Erythroblast (primary cell): ENCODE measurements around the gene ZBTB5.
"Not testable (repeated sequence)": the region's sequence is repeated elsewhere in the genome, so short reads cannot be mapped to it uniquely, and the experiment has no call there.

Experiments used
- DNase-seq, 2 experiments: peaks; one replicate each; lab custom pipeline; 2025; lab: John Stamatoyannopoulos, UW
- GATA1 ChIP-seq: IDR thresholded peaks from 2 replicates; pipeline ENCODE4 v1.6.1; 2011; ENCODE audit warnings: low read depth, mild to moderate bottlenecking, control low read depth, low read length, moderate library complexity
- POLR2A ChIP-seq: IDR thresholded peaks from 2 replicates; pipeline ENCODE4 v1.6.1; 2011; ENCODE audit warnings: mild to moderate bottlenecking, low read length

Gene ZBTB5

DNA sequence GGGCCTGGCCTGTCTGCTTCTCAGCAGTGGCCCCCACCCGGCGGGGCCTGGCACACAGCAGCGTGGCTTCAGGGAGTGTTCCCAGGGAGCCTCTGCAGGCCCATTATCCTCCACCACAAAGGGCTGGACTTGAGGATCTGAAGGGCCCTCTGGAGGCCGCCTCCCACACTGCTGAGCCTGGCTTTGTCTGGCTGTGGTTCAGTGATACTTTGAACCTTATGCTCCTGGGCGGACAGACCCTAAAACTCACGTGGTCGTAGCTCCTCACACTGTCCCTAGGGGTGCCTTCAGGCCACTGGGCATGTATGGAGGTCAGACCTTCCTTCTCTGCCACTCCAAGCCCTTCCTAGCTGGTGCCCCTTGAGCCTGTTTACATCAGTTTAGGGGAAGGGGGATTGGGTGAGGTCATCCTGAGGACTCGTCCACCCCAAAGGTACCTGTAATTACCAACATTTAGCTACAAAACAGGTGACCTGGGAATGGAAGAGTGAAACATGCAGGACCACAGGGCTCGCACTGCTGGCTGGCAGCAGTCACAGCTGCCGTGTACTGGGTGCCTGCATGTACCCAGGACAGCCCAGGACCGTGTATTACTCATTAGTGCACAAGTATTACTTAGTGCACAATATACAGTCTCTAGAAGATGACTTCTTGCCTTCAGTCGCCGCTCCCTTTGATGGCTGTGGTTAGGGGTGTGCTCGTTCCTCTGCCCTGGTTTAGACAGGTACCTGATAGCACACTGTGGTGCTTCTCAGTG lies 34.2 kb downstream of the ZBTB5 start:
- no peak for DNase-seq
- TF ChIP-seq GATA1 = no peak
- no peak for TF ChIP-seq POLR2A

DNA sequence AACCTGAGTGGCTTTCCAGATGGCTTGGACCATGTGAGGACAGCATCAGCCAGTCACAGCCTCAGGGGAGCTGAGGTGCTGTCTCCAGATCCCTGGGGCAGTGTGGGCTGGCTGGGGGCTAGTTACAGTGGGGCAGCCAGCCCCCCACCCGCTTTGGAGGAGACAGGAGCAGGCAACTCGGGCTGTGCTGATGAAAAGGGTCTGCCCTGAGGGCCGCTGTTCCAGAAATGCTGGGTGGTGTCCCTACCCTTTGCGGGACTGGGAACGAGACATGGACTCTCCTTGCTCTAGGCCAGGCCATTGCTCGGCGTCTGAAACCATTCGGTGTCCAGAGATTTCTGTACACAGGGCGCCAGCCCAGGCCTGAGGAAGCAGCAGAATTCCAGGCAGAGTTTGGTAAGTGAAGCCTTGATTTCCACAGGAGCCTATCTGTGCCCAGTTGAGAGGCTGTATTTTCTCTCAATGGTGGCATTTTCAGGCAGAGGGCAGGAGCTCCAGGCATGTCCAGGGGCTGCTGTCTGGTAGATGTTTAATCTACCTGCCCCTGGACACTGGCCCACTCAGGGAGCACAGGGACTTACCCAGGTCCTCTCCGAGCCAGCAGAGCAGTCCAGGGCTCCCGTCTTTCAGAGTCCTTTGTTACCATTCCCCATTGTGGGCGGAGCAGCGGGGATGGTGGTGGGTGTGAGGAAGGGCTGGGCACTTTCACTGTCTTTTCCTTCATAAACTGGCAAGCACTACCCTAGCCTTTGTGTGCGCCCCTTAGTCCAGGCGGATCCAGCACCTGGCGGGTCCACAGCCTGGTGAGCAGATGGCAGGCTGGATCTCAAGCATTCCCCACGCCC lies 35.6 kb downstream of the ZBTB5 start:
- no peak for DNase-seq
- no peak for TF ChIP-seq GATA1
- peak; percentile 29 for TF ChIP-seq POLR2A

DNA sequence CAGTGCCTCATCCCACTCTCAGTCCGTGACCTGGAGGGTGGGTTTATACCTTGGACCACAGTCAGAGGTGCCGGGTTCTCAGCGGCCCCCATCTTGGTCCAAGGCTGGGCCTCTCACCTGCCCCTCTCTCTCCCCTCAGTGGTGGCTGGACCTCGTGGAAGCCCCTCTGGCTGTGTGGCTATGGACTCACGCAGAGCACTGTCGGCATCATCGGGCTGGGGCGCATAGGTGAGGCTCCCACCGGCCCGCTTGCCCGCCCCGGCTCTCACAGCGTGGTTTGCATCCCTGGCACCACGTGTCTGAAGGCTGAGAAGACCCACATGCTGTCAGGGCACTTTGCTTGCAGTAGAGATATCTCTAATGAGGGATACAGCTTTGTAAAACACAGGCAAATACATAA lies 36.9 kb downstream of the ZBTB5 start:
- no peak for TF ChIP-seq GATA1
- TF ChIP-seq POLR2A = no peak
- DNase-seq = no peak

DNA sequence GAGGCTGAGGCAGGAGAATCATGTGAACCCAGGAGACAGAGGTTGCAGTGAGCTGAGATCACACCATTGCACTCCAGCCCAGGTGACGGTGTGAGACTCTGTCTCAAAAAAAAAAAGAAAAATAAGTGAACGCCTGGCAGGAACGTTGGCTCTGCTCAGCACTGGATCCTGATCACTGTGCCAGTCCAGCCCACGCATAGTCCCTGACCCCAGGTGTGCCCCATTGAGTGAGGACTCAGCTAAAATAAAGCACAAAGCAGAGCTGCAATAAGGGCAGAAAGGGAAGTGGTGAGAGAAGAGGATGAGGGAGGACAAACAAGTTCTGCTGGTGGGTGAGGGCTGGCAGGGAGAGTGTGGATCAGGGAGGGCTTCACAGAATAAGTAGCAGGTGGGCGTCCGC lies 38.4 kb downstream of the ZBTB5 start:
- TF ChIP-seq POLR2A (no peak), GATA1 (no peak)
- DNase-seq = no peak

DNA sequence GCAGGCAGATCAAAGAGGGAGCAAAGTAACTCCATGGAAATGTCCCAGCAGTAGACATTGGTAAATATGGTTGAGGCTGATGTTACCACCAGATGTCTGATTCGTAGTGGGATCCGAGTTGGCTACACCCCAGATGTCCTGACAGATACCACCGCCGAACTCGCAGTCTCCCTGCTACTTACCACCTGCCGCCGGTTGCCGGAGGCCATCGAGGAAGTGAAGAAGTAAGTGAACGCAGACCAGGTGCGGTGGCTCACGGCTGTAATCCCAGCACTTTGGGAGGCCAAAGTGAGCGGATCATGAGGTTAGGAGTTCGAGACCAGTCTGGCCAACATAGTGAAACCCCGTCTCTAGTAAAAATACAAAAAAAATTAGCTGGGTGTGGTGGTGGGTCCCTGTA lies 38.8 kb downstream of the ZBTB5 start:
- DNase-seq = not testable (repeated sequence)

DNA sequence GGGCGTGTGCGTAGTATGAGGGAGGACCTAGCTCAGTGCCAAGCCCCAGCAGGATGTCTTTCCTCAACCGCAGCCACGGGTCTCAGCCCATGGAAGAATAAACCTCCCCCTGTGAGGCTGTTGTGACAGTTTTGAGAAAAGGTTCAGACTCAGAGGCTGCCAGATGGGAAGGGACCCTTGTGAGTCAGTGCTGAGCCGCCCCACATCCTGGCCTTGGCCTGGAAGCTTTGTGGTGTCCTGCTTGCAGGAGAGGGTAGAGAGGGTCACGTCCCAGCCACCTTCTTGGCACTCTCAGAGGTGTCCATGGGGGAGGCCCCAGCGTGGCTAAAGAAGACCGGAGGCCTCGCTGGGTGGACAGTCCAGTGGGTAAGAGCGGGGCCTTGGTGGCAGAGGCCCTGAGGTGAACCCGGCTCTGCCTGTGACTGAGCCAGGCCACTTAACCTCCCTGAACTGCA lies 39.9 kb downstream of the ZBTB5 start:
- DNase-seq = no peak

DNA sequence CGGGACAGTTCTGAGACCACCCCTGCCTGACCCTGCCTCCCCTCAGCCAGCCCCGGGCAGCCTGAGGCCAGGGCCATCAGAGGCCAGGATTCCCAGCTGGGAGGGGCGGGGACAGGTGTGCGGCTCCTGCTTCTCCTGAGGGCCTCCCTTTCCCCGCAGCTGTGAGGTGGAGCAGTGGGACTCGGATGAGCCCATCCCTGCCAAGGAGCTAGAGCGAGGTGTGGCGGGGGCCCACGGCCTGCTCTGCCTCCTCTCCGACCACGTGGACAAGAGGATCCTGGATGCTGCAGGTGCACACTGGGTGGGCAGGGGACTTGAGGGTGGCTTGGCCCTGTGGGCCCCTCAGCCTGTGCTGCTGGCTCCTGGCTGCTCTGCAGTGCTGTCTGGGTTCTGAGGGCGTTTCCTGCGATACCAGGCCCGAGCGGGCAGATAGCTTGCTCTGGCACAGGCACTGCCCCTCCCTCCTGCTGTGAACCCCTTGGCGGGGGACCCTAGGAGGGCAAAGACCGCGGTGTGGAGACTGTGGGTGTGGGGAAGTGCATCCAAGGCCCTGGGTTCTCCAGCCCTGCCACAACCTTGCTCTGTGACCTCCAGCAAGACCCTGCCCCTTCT lies 40.5 kb downstream of the ZBTB5 start:
- TF ChIP-seq POLR2A (no peak), GATA1 (no peak)
- no peak for DNase-seq

More for the DNA sequence above, 39.9 kb downstream of the ZBTB5 start:
- TF ChIP-seq GATA1 = no peak

DNA sequence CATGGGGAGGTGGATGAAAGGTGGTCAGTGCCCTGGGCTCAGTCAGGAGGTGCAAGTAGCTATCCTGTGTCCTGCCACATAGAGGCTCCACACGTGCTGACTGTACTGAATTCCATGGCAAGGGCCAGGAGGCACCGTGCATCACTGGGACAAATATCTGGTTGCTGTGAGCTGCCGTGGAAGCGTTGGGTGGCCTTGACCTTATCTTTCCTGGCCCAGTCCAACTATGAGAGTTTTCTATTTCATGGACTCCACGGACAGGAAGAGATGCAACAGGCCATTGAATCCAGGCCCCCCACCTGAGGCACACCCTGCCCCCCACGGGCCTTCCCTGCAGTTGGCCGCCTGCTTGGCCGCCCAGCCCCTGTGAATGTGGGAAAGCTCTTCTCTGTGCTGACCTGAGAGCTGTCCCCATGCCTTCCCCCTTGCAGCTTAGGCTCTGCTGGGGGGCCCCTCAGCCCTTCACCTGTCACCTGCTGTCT lies 41.0 kb downstream of the ZBTB5 start:
- DNase-seq = no peak
- TF ChIP-seq GATA1 = no peak
- no peak for TF ChIP-seq POLR2A

DNA sequence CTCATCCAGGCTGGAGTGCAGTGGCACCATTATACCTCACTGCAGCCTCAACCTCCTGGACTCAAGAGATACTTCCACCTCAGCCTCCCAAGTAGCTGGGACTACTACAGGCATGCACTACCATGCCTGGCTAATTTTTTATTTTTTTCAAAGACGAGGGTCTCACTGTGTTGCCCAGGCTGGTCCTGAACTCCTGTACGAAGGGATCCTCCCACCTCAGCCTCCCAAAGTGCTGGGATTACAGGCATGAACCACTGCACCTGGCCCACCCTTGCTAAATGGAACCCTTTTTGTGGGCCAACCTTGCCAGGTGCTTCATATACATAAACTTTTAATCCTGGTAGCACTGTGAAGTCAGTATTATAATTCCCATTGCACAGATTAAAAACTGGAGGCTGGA lies 41.7 kb downstream of the ZBTB5 start:
- no peak for DNase-seq
- TF ChIP-seq GATA1 (no peak), POLR2A (no peak)

DNA sequence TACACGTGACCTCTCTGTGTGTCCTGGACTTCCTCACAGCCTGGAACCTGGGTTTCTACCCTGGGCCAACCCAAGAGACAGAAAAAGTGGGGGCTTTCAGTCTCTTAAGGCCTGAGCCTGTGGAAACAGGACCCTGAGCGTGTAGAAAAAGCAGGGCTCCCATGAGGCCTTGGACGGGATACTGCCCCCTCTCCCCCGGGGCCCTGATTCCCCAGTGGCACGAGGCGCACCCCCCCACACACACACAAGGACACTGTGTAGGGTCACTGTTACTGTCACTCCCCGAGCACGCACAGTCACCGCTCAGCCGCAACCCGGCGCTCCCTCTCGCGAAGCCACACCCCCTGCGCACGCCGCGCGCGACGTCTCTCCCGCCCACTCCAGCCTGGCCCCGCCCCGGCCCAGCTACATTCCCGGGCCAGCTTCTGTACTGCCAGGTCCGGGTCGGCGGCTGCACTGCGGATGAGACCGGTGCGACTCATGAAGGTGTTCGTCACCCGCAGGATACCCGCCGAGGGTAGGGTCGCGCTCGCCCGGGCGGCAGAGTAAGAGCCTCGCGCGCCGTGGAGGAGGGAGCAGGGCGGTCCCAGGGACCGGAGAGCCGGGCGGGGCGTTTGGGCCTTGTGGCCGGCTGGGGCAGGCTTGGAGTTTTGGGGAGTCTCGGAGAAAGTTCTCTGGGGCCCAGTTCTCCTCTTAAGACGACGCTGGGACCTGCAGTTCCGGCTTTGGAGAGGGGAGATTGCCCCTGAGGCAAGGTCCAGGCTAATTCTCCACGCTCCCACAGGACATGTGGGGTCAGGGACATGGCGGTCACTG lies 42.8 kb downstream of the ZBTB5 start, which contains the start of gene GRHPR:
Gene GRHPR (plus strand): TSS at position 408 of the 816 bp plus-strand sequence. CDS start 55 bp downstream, at position 463.
- TF ChIP-seq GATA1 (no peak), POLR2A (peak; percentile 66)

DNA sequence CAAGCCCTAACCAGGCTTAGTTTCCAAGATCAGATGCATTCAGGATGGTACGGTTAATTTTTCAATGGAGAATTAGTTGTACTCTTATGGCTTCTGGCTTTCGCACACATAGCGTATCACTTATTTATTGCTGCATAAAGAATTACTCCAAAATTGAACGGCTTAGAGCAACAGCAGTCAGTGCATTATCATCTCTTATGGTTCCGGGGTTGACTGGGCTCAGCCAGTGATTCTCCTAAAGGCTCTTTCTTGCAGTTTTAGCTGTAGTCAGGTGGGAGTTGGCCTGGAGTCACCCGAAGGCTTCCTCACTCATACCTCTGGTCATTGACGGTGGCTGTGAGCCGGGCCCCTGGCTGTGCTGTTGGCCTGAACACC lies 43.3 kb downstream of the ZBTB5 start:
- DNase-seq = no peak
- TF ChIP-seq POLR2A = no peak
- TF ChIP-seq GATA1 = no peak

More for the DNA sequence above, 42.8 kb downstream of the ZBTB5 start, which contains the start of gene GRHPR:
- DNase-seq = peak; percentile 91 to 94

DNA sequence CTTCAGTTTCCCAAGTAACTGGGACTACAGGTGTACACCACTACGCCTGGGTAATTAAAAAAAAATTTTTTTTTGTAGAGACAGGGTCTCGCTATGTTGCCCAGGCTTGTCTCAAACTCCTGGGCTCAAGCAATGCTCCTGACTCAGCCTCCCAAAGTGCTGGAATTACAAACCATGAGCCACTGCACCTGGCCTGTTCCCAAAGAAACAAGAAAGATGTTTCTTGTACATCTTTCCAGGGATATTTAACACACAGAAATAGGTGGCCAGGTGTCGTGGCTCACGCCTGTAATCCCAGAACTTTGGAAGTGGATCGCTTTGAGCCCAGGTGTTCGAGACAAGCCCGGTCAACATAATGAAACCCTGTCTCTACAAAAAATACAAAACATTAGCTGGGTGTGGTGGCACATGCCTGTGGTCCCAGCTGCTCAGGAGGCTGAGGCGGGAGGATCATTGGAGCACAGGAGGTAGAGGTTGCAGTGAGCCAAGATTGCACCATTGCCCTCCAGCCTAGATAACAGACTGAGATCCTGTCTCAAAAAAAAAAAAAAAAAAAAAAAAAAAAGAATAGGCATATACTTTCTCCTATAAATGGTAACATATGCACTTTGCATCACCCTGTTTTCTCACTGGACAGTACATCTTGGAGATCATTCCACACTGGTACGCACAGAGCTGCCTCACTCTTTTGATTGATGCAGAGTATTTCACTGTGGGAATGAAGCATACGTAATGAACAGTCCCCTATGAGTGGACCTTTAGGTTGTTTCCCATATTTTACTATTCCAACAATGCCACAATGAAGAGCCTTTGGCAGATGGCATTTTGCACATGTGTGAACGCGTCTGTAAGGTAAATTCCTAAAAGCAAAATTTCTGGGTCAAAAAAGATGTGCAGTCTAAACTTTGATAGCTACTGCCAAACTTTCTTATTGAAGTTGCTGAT lies 44.7 kb downstream of the ZBTB5 start:
- no peak for DNase-seq
- no peak for TF ChIP-seq GATA1
- TF ChIP-seq POLR2A = no peak

DNA sequence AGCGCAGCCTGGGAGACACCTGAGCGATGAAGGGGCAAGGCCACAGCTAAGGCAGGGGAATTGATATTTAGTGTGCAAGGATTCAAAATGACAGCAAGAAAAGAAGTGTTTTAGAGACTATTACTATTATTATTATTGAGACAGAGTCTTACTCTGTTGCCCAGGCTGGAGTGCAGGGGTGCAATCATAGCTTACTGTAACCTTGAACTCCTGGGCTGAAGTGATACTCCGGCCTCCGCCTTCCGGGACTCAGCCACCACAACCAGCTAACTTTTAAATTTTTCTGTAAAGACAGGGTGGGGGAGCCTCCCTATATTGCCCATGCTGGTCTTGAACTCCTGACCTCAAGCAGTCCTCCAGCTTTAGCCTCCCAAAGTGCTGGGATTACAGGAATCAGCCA lies 46.0 kb downstream of the ZBTB5 start:
- TF ChIP-seq GATA1 (no peak), POLR2A (no peak)
- no peak for DNase-seq
